ES-I3 (cell line): ENCODE data around the gene SPEM2.

Experiments used
- H3K36me3 ChIP-seq: 2 replicates; pipeline ENCODE4 v1.6.1; 2013; ENCODE audit warnings: mild to moderate bottlenecking, low read length, control low read depth, moderate library complexity; ENCODE audit not compliant: insufficient read depth
- H3K4me1 ChIP-seq: 2 replicates; pipeline ENCODE4 v1.6.1; 2013; ENCODE audit warnings: mild to moderate bottlenecking, control low read depth, low read length; ENCODE audit not compliant: insufficient read depth
- H3K9ac ChIP-seq: 2 replicates; pipeline ENCODE4 v1.6.1; 2013; ENCODE audit warnings: low read depth, mild to moderate bottlenecking, low read length, moderate library complexity
- H3K9me3 ChIP-seq: 2 replicates; pipeline ENCODE4 v1.6.1; 2013; ENCODE audit warnings: mild to moderate bottlenecking, low read length, moderate library complexity; ENCODE audit not compliant: control insufficient read depth, insufficient read depth

SPEM2 gene

GRCh38 chr17:7407485-7408251 lies 17.7 kb upstream of the SPEM2 start, which contains the start of gene NLGN2:
Gene NLGN2 (plus strand): TSS chr17:7407845. CDS start chr17:7408256, 411 bp downstream.
- H3K9ac ChIP-seq: peak within 1 kb of the TSS; percentile 32; the same call in 1 of the 2 replicates
- H3K9me3 ChIP-seq: no peaks in the 10 kb centered on the region
- no peaks in the 10 kb centered on the region; the same call in 1 of the 2 replicates for H3K36me3 ChIP-seq
- H3K4me1 ChIP-seq: peaks cover 14% of the 10 kb centered on the region

DNA sequence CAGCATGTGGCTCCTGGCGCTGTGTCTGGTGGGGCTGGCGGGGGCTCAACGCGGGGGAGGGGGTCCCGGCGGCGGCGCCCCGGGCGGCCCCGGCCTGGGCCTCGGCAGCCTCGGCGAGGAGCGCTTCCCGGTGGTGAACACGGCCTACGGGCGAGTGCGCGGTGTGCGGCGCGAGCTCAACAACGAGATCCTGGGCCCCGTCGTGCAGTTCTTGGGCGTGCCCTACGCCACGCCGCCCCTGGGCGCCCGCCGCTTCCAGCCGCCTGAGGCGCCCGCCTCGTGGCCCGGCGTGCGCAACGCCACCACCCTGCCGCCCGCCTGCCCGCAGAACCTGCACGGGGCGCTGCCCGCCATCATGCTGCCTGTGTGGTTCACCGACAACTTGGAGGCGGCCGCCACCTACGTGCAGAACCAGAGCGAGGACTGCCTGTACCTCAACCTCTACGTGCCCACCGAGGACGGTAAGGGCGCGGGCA lies 17.1 kb upstream of the SPEM2 start:
- H3K36me3 ChIP-seq: no peaks in the 10 kb centered on the region
- H3K9ac ChIP-seq: peak overlapping the region; percentile 32; the same call in 1 of the 2 replicates
- no peaks in the 10 kb centered on the region for H3K9me3 ChIP-seq
- peaks cover 14% of the 10 kb centered on the region for H3K4me1 ChIP-seq

GRCh38 chr17:7408863-7409262 lies 16.6 kb upstream of the SPEM2 start:
- peak overlapping the region; percentile 32; the same call in 1 of the 2 replicates for H3K9ac ChIP-seq
- H3K4me1 ChIP-seq: peaks cover 13% of the 10 kb centered on the region; the same call in 1 of the 2 replicates
- H3K9me3 ChIP-seq: no peaks in the 10 kb centered on the region
- H3K36me3 ChIP-seq: no peaks in the 10 kb centered on the region

DNA sequence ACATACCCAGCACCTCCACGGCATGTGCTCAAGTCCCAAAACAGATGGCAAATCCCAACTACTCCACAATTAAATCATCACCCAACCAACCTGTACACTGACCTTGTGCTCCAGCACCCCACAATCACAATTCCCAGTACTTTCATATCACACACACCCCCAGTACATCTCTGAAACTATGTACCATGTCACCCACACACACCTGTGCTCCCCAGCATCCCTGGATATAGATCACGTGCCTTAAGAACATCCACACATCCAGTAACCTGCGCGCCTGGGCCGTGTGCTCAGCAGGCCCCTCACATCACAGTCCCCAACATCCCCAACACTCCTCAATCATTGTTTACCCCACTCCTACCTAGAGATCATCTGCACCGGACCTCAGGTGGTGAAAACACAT lies 15.7 kb upstream of the SPEM2 start:
- no peaks in the 10 kb centered on the region for H3K9me3 ChIP-seq
- no peaks in the 10 kb centered on the region for H3K36me3 ChIP-seq
- H3K9ac ChIP-seq: no peak overlapping the region
- peaks cover 13% of the 10 kb centered on the region; the same call in 1 of the 2 replicates for H3K4me1 ChIP-seq

DNA sequence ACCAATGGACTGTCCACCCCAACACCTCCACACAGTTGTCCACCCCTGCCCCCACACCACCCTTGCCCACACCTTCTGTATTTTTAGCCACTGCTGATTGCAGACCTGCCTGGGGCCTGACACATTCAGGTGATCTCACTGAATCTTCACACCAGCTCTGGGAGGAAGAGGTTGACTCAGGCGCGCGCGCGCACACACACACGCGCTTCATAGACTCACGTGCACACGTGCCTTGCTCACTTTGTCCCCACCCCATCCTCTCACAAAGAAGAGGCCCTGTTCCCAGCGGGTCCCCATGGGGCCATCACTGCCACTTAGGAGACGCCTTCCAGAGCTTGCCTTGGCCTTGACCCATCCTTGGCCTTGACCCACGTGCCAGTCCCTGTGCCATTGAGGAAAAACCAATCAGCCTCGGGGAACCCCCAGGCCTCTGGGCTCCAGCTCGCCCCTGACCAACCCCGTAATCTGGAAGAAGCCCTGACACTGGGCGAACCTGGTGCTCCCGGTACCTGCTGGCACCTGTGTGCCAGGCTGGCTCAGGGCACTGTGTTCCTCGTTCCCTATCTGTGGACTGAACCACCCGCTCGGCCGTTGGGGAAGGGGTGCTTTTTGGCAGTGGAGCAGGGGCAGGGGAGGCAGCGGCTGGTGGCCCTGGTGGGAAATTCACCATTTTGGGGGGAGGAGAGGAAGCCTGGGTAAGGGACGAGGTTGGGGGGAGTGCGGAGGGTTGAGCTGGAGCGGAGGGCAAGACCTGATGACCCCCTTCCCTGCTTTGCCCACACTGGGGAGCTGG lies 14.6 kb upstream of the SPEM2 start:
- Histone ChIP-seq H3K9me3 (no peaks in the 10 kb centered on the region), H3K36me3 (no peaks in the 10 kb centered on the region), H3K9ac (no peak overlapping the region), H3K4me1 (peaks cover 13% of the 10 kb centered on the region; the same call in 1 of the 2 replicates)

DNA sequence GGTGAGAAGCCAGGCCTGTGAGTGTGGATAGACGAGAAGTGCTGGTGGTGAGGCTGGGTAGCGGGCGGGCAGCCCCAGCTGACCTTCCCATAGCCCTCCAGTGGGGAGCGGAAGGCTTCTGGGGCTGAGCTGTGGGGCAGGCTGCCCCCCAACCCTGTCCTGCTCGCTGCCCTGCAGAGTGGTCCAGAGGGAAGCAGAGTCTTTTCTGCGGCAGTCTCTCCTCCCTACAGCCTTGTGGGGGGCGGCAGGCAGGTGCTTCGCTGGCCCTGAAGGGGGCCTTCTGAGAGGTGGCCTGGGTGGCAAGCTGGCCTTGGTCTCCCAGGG lies 14.0 kb upstream of the SPEM2 start:
- Histone ChIP-seq H3K4me1 (peaks cover 13% of the 10 kb centered on the region; the same call in 1 of the 2 replicates), H3K36me3 (no peaks in the 10 kb centered on the region), H3K9ac (no peak overlapping the region), H3K9me3 (no peaks in the 10 kb centered on the region)

- H3K9me3 ChIP-seq: no peaks in the 10 kb centered on the region
- peaks cover 9% of the 10 kb centered on the region; the same call in 1 of the 2 replicates for H3K4me1 ChIP-seq
- H3K9ac ChIP-seq: no peak overlapping the region
- no peaks in the 10 kb centered on the region for H3K36me3 ChIP-seq
These were observed 11.9 kb upstream of the SPEM2 start for GRCh38 chr17:7413346-7413985.

DNA sequence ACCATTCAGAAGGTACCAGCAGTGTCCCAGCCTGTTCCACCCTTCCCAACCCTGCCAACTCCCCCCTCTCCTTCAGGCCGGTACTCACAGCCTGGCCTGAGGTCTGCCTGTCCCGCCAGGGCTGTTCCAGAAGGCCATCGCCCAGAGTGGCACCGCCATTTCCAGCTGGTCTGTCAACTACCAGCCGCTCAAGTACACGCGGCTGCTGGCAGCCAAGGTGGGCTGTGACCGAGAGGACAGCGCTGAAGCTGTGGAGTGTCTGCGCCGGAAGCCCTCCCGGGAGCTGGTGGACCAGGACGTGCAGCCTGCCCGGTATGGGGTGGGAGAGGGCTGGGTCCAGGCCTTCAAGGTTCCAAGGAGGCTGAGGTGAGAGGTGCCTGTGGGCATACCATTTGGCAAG lies 10.6 kb upstream of the SPEM2 start:
- H3K9me3 ChIP-seq: no peaks in the 10 kb centered on the region
- H3K36me3 ChIP-seq: no peaks in the 10 kb centered on the region
- H3K4me1 ChIP-seq: peaks cover 14% of the 10 kb centered on the region; the same call in 1 of the 2 replicates
- H3K9ac ChIP-seq: no peak overlapping the region

GRCh38 chr17:7415784-7416183 lies 9.6 kb upstream of the SPEM2 start:
- peaks cover 19% of the 10 kb centered on the region; the same call in 1 of the 2 replicates for H3K4me1 ChIP-seq
- H3K9ac ChIP-seq: no peak overlapping the region
- H3K36me3 ChIP-seq: no peaks in the 10 kb centered on the region
- H3K9me3 ChIP-seq: no peaks in the 10 kb centered on the region

DNA sequence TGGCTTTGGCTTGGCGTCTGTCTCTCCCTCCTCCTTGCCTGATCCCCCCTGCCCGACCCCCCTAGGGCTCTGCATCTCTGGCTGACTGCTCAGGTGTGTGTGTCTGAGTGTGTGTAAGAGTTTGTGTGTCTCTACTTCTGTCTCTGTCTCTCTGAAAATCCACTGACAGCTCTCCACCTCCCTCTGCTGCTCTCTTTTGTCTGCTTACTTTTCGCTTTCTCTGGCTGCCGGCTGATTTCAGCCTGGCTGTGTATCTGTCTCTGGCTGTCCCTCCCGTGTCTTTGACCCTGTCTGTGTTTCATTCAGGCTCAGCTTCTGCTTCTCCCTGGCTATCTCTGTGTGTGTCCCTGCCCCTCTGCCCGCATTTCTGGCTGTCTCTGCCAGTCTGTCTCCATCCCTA lies 9.1 kb upstream of the SPEM2 start:
- Histone ChIP-seq H3K4me1 (peaks cover 19% of the 10 kb centered on the region; the same call in 1 of the 2 replicates), H3K36me3 (no peaks in the 10 kb centered on the region), H3K9me3 (no peaks in the 10 kb centered on the region), H3K9ac (no peak overlapping the region)

DNA sequence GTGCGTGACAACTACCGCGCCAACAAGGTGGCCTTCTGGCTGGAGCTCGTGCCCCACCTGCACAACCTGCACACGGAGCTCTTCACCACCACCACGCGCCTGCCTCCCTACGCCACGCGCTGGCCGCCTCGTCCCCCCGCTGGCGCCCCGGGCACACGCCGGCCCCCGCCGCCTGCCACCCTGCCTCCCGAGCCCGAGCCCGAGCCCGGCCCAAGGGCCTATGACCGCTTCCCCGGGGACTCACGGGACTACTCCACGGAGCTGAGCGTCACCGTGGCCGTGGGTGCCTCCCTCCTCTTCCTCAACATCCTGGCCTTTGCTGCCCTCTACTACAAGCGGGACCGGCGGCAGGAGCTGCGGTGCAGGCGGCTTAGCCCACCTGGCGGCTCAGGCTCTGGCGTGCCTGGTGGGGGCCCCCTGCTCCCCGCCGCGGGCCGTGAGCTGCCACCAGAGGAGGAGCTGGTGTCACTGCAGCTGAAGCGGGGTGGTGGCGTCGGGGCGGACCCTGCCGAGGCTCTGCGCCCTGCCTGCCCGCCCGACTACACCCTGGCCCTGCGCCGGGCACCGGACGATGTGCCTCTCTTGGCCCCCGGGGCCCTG lies 8.3 kb upstream of the SPEM2 start:
- H3K9ac ChIP-seq: no peak overlapping the region

GRCh38 chr17:7418472-7419152 lies 6.8 kb upstream of the SPEM2 start:
- peaks cover 14% of the 10 kb centered on the region; the same call in 1 of the 2 replicates for H3K4me1 ChIP-seq
- no peak overlapping the region for H3K9ac ChIP-seq
- no peaks in the 10 kb centered on the region for H3K9me3 ChIP-seq
- no peaks in the 10 kb centered on the region for H3K36me3 ChIP-seq

More for the DNA sequence above, 8.3 kb upstream of the SPEM2 start:
- H3K4me1 ChIP-seq: peaks cover 19% of the 10 kb centered on the region; the same call in 1 of the 2 replicates
- no peaks in the 10 kb centered on the region for H3K9me3 ChIP-seq
- H3K36me3 ChIP-seq: no peaks in the 10 kb centered on the region

DNA sequence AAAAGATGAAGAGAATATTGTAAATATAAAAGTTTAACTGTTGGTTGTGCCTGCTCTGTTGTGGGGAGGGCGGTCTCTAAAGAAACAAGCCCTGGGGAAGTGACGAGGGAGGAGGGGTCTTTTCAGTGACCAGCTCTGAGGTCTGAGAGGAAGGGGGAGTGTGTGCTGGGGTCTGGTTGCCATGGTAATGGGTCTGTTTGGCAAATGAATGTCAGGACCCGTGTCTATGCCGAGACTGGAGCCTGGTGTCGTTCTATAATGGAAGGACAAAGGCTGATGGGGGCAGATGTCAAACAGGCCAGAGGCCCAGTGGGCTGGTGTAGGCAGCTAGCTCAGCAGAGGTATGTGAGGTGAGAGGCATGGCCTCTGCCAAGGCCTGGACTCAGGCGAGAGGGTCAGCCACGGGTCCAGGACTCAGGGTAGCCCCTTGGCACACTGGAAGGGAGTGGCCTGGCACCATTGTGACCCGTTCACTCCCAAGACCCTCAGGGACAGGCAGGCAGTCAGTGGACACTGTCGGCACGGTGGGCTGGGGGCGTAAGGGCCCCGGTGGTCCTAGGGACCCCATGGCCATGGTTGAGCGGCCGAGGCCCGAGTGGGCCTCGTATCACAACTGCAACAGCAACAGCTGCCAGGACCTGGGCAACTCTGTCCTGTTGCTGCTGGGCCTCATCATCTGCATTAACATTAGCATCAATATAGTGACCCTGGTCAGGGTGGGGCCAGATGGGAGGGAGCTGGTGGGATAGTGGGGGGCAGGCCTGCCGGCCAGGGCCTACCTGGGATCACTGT lies 5.4 kb upstream of the SPEM2 start, which contains the start of gene SPEM1:
Gene SPEM1, plus strand, starts transcription at position 506 of the 792 bp plus-strand sequence. Its CDS starts 61 bp downstream, at position 567.
- H3K9ac ChIP-seq: no peak within 1 kb of the TSS
- H3K4me1 ChIP-seq: peaks cover 14% of the 10 kb centered on the region; the same call in 1 of the 2 replicates
- no peaks in the 10 kb centered on the region for H3K9me3 ChIP-seq
- no peaks in the 10 kb centered on the region for H3K36me3 ChIP-seq
